ENCODE results near the gene SOBP. TPM values are rescaled to one million over a fixed set of nuclear protein-coding genes. Genes with fewer than 3 reads are reported as not detected.
"Not testable (repeated sequence)": the region's sequence is repeated elsewhere in the genome, so short reads cannot be mapped to it uniquely, and the experiment has no call there.

Gene SOBP
- total RNA-seq, 1 donor from 2014 or later, result 13.3 TPM

- no peak for TF ChIP-seq POLR2A (IDR thresholded peaks at IDR 0.05)
- intact Hi-C loops (cut with DNase I), result no loop called here
- H3K4me1 ChIP-seq, result no peaks in the 10 kb centered on the region
- DNase-seq (ENCODE audit: extremely low spot score in 2 of 2), result no peak
- no peaks in the 10 kb centered on the region for H3K27me3 ChIP-seq
- H3K4me3 ChIP-seq, result no peak overlapping the region
- no peaks in the 10 kb centered on the region for H3K9me3 ChIP-seq
- no peaks in the 10 kb centered on the region for H3K36me3 ChIP-seq
- H3K27ac ChIP-seq, result no peak overlapping the region
Measured at GRCh38 chr6:107550906-107551305, 61.0 kb downstream of the SOBP start.

GRCh38 chr6:107553121-107553520 lies 63.2 kb downstream of the SOBP start:
- H3K4me3 ChIP-seq; H3K27ac ChIP-seq; intact Hi-C loops (cut with DNase I); H3K27me3 ChIP-seq; DNase-seq (ENCODE audit: extremely low spot score in 2 of 2); H3K4me1 ChIP-seq; H3K36me3 ChIP-seq; H3K9me3 ChIP-seq: not testable (repeated sequence)

DNA sequence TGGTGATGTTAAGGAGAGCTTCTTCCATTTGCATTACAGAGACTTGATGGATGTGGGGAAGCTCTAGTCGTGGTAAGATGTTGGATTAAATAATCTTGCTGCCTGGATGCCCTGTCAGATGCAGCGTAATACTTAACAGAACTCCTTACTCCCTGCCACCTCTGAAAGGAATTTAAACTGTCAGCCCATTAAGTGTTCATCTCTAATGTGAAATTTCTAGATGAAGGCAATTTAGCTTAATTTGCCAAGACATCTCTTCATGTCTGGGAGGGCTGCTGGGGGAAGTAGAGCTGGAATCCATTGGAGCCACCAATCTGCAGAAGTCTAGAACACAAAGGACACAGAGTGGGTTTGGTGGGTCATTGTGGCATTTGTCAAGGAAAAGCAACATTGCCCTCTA lies 64.4 kb downstream of the SOBP start:
- H3K4me3 ChIP-seq, result no peak overlapping the region
- no peaks in the 10 kb centered on the region for H3K4me1 ChIP-seq
- H3K9me3 ChIP-seq, result no peaks in the 10 kb centered on the region
- no peaks in the 10 kb centered on the region for H3K27me3 ChIP-seq
- TF ChIP-seq, protein P1, sequence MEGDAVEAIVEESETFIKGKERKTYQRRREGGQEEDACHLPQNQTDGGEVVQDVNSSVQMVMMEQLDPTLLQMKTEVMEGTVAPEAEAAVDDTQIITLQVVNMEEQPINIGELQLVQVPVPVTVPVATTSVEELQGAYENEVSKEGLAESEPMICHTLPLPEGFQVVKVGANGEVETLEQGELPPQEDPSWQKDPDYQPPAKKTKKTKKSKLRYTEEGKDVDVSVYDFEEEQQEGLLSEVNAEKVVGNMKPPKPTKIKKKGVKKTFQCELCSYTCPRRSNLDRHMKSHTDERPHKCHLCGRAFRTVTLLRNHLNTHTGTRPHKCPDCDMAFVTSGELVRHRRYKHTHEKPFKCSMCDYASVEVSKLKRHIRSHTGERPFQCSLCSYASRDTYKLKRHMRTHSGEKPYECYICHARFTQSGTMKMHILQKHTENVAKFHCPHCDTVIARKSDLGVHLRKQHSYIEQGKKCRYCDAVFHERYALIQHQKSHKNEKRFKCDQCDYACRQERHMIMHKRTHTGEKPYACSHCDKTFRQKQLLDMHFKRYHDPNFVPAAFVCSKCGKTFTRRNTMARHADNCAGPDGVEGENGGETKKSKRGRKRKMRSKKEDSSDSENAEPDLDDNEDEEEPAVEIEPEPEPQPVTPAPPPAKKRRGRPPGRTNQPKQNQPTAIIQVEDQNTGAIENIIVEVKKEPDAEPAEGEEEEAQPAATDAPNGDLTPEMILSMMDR (IDR thresholded peaks at IDR 0.05), result no peak
- TF ChIP-seq POLR2AphosphoS5 (IDR thresholded peaks at IDR 0.05; ENCODE audit: insufficient read depth in 1 of 2, low read depth in 1 of 2) (no peak), POLR2A (IDR thresholded peaks at IDR 0.05) (no peak)
- DNase-seq (ENCODE audit: extremely low spot score in 2 of 2), result no peak
- no peak overlapping the region for H3K27ac ChIP-seq
- intact Hi-C loops (cut with DNase I), result no loop called here
- H3K36me3 ChIP-seq, result no peaks in the 10 kb centered on the region

- no peaks in the 10 kb centered on the region for H3K9me3 ChIP-seq
- H3K36me3 ChIP-seq, result no peaks in the 10 kb centered on the region
- no peaks in the 10 kb centered on the region for H3K27me3 ChIP-seq
- no peaks in the 10 kb centered on the region for H3K4me1 ChIP-seq
- intact Hi-C loops (cut with DNase I), result no loop called here
- TF ChIP-seq POLR2AphosphoS5 (IDR thresholded peaks at IDR 0.05; ENCODE audit: insufficient read depth in 1 of 2, low read depth in 1 of 2) (no peak), POLR2A (IDR thresholded peaks at IDR 0.05) (no peak)
- TF ChIP-seq, protein P1 (IDR thresholded peaks at IDR 0.05), result no peak
- H3K4me3 ChIP-seq, result no peak overlapping the region
- no peak for DNase-seq (ENCODE audit: extremely low spot score in 2 of 2)
- H3K27ac ChIP-seq, result no peak overlapping the region
Measured at GRCh38 chr6:107554918-107555317, 65.0 kb downstream of the SOBP start.

DNA sequence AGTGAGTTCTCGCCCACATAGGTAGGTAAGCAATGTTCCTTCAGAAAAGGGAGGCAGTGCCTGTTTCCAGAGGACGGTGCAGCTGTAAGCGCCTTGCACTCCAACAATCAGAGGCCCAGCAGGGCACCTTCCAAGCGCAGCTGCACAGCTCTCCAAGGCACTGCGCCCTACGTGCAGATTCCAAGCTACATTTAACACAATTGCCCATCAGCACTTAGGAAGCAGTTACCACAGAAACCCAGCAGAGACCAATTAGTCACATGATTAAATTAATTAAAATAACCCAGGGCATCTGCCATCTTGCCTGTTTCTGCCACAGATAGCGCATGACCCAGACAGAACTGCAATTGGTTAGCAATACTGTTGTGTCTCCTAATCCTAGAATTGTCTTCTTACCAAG lies 65.5 kb downstream of the SOBP start:
- H3K27ac ChIP-seq, result no peak overlapping the region
- H3K4me3 ChIP-seq, result no peak overlapping the region

GRCh38 chr6:107556082-107556481 lies 66.2 kb downstream of the SOBP start:
- Histone ChIP-seq H3K27me3 (no peaks in the 10 kb centered on the region), H3K4me1 (peaks cover 9% of the 10 kb centered on the region), H3K27ac (no peak overlapping the region), H3K4me3 (no peak overlapping the region), H3K9me3 (no peaks in the 10 kb centered on the region), H3K36me3 (no peaks in the 10 kb centered on the region)
- no peak for TF ChIP-seq POLR2AphosphoS5 (IDR thresholded peaks at IDR 0.05; ENCODE audit: insufficient read depth in 1 of 2, low read depth in 1 of 2)
- TF ChIP-seq, protein P1 (IDR thresholded peaks at IDR 0.05), result no peak
- no peak for TF ChIP-seq POLR2A (IDR thresholded peaks at IDR 0.05)
- DNase-seq (ENCODE audit: extremely low spot score in 2 of 2), result no peak
- intact Hi-C loops (cut with DNase I), result no loop called here

More for the DNA sequence above, 65.5 kb downstream of the SOBP start:
- TF ChIP-seq, protein P1 (IDR thresholded peaks at IDR 0.05), result no peak
- TF ChIP-seq POLR2A (IDR thresholded peaks at IDR 0.05), result no peak
- no peak for TF ChIP-seq POLR2AphosphoS5 (IDR thresholded peaks at IDR 0.05; ENCODE audit: insufficient read depth in 1 of 2, low read depth in 1 of 2)
- DNase-seq (ENCODE audit: extremely low spot score in 2 of 2), result no peak
- Histone ChIP-seq H3K27me3 (no peaks in the 10 kb centered on the region), H3K9me3 (no peaks in the 10 kb centered on the region), H3K4me1 (peaks cover 3% of the 10 kb centered on the region), H3K36me3 (no peaks in the 10 kb centered on the region)
- intact Hi-C loops (cut with DNase I), result no loop called here

All from vagina (tissue), 2 donors.